Coronary artery (tissue), 2 donors: ENCODE data around the gene NUAK1.

Experiments
- DNase-seq: peaks from one replicate; pipeline ENCODE4 v3.0.0-alpha.2; 2017; ENCODE audit warnings: low spot score
- H3K27ac ChIP-seq, 2 donors: fragments of 200-600 bp; sonication (generic); one replicate each; pipeline ENCODE4 v1.5.1; 2016 to 2019
- H3K4me3 ChIP-seq: fragments of 200-600 bp; sonication (generic); 2 replicates; pipeline ENCODE4 v1.5.1; 2016; ENCODE audit warnings: mild to moderate bottlenecking, moderate library complexity
- TF ChIP-seq, protein P1 (sequence below): fragments of 200-600 bp; sonication (generic); IDR thresholded peaks from one replicate; pipeline ENCODE4 v1.5.1; 2019; ENCODE audit warnings: antibody characterized with exemption

NUAK1 gene

DNA sequence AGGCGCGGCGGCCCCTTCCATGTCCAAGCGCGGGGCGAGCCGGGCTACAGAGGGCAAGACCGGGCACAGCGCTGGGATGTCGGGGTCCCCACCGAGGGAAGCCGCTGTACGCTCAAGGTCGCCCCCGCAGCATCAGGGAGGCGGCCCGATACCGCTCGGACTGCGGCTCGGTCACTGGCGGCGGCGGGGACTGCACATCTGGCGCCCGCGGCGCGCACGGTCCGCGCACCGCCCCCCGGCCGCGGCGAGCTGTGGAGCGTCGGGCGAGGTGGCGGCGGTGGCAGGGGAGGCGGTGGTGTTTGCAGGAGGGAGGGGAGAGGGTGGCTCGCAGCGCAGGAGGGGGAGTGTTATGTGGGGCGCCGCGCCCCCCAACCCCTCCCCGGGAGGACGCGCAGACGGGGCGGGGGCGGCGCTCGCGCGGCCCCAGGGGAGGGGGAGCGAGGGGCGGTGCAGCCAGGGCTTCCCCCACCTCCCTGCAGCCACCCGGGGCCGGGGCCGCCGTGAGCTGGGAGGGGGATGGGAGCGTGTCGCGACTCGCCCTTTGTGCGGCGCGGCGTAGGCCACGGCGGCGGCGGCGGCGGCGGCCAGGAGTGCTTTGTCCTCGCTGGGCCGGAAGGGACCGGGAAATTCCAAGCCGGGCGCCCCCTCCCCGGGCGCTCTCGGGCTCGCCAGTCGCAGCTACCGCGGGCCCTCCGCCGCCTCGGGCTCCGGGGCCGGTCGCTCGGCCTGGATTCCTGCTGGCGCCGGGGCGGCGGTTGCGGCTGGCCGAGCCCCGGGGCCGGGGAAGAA is at the start of gene NUAK1:
Gene NUAK1 (minus strand): TSS at position 322 of the 789 bp plus-strand sequence. CDS start 301 bp downstream, at position 21.
- TF ChIP-seq, protein P1, sequence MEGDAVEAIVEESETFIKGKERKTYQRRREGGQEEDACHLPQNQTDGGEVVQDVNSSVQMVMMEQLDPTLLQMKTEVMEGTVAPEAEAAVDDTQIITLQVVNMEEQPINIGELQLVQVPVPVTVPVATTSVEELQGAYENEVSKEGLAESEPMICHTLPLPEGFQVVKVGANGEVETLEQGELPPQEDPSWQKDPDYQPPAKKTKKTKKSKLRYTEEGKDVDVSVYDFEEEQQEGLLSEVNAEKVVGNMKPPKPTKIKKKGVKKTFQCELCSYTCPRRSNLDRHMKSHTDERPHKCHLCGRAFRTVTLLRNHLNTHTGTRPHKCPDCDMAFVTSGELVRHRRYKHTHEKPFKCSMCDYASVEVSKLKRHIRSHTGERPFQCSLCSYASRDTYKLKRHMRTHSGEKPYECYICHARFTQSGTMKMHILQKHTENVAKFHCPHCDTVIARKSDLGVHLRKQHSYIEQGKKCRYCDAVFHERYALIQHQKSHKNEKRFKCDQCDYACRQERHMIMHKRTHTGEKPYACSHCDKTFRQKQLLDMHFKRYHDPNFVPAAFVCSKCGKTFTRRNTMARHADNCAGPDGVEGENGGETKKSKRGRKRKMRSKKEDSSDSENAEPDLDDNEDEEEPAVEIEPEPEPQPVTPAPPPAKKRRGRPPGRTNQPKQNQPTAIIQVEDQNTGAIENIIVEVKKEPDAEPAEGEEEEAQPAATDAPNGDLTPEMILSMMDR: no peak
- peak within 1 kb of the TSS; percentile 97 to 98 for H3K27ac ChIP-seq
- DNase-seq: no peak
- H3K4me3 ChIP-seq: peak within 1 kb of the TSS; percentile 77

DNA sequence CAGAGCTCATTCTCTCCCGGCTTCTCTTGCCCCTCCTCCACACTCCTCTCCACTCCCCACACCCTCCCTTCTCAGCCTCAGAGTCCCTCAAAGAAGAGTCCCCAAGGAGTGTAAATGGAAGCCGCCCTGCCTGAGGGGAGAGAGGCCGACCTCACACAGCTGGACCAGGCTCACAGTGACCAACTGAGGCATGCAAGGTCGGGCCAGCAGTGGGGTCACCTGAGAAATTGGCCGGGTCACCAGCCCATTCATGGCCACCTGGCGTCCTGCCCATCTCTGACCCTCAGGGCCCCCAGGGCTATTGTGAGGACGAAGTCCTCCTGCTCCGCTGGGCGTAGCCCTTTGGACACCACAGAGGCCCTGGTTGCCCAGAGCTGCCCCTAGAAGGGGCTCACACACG is 49.5 kb upstream of the NUAK1 start:
- Histone ChIP-seq H3K4me3 (no peak overlapping the region), H3K27ac (no peak overlapping the region)
- TF ChIP-seq, protein P1: no peak
- no peak for DNase-seq

- no peak overlapping the region for H3K27ac ChIP-seq
- TF ChIP-seq, protein P1: no peak
Observed at GRCh38 chr12:106187842-106188241, 49.1 kb upstream of the NUAK1 start.

DNA sequence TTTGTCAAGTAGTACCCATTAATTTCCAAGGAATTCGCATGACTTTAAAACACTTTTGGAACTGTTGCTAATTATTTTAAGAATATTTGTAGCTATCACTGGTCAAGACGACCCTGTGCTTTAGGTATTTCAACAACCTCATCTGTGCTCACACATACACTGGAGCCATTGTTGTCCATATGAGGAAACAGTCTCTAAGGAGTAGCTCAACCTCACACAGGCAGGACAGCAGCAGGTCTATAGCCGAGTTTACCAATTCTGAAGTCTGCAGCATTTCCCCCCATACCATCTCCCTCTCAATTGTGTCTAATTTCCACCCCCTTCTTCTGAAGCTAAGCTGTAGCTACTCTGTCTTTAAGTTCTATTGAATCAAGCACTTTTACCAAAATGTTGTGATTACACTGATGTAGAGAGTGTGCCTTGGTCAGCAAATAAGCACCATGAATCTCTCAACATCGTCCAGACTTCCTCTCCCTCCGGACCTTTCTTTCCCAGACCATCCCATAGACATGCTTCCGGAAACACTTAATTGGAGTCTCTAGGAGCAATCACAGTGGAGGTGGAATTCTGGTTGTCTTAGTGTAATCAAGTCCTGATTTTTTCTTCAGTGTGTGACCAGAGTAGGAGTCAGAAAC is 48.5 kb upstream of the NUAK1 start:
- H3K4me3 ChIP-seq: no peak overlapping the region
- no peak for DNase-seq
- H3K27ac ChIP-seq: no peak overlapping the region
- TF ChIP-seq, protein P1: no peak

More at GRCh38 chr12:106187842-106188241, 49.1 kb upstream of the NUAK1 start:
- no peak overlapping the region for H3K4me3 ChIP-seq
- no peak for DNase-seq

DNA sequence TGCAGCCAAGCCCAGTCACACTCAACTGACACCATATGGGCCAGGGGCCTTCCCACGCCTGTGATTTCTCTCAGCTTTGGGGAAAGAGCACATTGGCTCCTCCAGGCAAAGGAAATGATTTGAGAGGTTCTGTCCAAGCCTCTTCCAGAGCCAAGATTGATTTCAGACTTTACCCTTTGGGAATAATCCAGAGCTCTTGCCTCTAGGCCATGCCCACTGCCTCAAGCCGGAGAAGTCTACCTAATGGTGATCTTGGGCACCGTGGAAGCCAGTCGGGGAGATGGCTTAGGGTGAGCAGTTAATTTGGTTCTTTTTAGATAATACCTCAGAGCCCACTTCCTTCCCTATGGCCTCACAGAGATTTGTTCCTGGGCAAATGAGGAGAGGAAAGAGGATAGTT is 45.0 kb upstream of the NUAK1 start:
- no peak for DNase-seq
- TF ChIP-seq, protein P1: no peak
- Histone ChIP-seq H3K4me3 (no peak overlapping the region), H3K27ac (no peak overlapping the region)

GRCh38 chr12:106181401-106182114 is 42.8 kb upstream of the NUAK1 start:
- Histone ChIP-seq H3K27ac (no peak overlapping the region), H3K4me3 (no peak overlapping the region)
- TF ChIP-seq, protein P1: no peak
- DNase-seq: no peak
